NCI-H2107 treated with DMSO at 0.1 percent for 48 hours (cell line): ENCODE data around the gene COG4.

ENCODE experiments used
- DNase-seq: peaks from one replicate; lab custom pipeline; 2025; ENCODE audit not compliant: unreplicated experiment; lab: John Stamatoyannopoulos, UW

The COG4 gene

DNA sequence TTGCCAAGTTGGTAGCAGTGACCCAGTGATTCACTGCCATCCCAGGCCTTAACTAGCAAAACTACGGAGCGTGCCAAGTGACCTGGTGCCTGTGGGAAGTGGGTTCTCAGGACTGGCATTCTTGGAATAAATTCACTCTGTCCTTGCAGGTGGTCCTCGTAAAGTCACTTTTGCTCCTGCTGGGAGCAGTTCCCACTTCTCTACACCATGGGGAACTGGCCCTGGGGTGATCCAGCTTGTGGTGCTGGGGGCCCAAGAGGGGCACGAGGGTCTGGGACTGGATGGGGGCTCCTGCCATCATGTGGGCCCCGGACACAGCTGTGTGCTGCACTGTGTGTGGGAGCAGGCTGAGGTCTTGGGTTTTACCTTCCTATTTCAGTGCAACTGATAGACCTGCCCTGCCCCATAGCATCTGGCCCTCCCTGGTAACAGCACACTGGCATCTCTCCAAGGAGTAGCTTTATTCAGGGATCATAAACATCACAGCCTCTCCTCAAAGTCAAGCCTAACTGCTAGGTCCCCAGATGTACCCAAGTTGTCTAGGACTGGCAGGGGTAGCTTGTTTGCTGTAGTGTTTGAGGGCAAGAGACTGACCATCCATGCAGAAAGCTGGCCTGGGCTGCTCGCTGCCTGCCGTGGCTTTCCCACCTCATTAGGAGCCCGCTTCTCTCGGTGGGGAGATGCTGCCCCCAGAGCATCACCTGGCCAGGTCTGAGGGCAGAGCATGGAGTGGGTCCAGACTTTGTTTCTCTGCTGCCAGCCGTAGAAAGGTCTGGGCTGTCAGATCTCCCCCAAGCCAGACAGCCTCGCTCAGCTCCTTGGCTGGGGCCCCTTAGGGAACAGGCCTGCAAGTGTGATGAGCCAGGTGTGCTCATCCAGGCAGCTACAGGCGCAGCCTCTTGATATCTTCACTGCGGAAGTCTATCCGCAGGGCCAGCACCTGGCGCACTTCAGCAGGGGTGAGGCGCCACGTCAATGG lies 42.9 kb downstream of the COG4 start:
- no peak for DNase-seq

DNA sequence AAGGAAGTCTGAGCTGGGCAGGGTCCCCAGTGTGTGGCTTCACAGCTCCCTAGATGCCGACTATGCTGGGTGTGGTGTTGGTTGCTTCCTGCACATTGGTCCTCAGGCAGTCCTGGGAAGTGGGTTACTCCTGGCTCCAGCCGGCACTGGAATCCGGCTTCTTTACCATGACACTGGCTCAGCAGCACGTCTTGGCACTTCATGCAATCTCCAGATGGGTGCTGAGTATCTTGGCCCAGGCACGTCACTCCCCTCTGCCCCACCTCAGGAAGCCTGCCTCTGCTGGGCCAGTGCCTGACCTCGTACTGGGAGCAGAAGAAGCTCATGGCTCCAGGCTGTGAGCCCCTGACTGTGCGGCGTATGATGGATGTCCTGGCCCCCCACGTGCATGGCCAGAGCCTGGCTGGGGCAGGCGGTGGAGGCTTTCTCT lies 44.4 kb downstream of the COG4 start:
- no peak for DNase-seq

DNA sequence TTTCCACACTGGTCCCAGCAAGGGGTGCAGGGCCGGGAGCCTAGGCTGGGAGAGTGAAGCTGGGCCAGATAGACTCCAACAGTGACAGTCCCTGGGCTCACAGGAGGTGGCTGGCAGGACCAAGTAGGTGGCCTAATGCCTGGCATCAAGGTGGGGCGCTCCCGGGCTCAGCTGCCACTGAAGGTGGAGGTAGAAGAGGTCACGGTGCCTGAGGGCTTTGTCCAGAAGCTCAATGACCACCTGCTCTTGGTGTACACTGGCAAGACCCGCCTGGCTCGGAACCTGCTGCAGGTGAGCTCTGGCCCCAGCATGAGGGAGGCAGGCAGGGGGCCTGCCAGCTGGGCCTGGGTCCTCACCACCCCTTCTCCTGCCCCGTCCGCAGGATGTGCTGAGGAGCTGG lies 45.2 kb downstream of the COG4 start:
- DNase-seq, result no peak

DNA sequence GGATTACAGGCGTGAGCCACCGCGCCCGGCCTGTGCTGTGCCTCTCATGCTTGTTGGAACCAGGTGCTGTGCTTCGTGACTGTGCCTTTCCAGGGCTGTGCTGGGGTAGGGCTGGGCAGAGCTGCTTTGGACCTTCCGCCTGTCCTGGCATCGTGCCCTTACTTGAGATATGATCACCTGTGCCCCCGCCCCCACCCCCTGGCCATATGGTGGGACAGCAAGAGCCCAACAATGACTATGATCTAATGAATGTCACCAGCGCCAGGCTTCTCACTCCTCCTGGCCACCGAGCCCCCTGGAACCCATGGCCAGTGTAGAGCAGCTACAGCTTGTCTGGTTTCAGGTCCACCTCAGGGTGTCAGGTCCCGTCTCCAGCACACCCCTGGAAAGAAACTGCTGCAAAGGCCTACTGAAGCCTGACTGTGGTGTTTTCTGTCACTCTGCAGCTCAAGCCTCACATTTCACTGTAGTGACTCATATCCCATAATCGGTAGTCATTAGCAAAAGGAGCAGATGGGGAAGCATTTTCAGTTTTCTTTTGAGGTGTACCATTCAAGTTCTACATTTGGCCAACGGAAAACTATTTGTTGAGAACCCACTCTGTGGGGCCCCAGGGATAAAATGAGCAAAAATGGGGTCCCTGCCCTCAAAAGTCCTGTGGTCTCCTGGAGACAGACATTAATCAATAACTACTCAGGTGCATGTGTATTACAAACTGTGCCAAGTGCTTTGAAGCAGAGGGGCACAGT lies 46.9 kb downstream of the COG4 start:
- DNase-seq, result peak; percentile 6

DNA sequence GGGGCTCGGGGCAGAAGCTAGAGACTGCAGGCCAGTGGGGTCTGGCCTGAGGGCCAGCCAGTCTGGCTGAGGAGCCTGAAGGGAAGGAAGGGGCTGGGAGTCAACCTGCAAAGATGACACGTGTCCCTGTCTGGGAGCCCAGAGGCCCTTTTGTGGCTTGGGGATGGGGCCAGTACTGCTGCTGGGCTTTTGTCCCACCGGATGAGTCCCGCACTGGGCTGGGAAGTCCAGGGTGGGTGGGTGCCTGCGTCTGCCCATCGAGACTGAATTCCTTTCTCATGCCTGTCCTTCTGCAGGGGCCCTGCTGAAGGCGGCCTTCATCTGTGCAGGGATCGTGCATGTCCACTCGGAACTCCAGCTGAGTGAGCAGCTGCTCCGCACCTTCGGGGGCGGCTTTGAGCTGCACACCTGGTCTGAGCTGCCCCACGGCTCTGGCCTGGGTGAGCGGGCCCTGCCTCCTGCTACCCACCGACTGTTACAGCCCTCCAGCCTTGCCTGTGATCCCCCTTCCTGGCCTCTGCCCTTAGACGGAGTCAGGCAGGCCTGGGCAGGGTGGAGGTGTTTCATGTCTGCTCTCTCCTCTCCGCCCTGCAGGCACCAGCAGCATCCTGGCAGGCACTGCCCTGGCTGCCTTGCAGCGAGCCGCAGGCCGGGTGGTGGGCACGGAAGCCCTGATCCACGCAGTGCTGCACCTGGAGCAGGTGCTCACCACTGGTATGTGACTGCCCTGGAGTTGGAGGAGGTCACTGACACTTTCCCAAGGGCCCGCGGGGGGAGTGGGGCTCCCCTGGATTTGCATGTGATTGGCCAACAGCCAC lies 48.1 kb downstream of the COG4 start:
- DNase-seq, result no peak

DNA sequence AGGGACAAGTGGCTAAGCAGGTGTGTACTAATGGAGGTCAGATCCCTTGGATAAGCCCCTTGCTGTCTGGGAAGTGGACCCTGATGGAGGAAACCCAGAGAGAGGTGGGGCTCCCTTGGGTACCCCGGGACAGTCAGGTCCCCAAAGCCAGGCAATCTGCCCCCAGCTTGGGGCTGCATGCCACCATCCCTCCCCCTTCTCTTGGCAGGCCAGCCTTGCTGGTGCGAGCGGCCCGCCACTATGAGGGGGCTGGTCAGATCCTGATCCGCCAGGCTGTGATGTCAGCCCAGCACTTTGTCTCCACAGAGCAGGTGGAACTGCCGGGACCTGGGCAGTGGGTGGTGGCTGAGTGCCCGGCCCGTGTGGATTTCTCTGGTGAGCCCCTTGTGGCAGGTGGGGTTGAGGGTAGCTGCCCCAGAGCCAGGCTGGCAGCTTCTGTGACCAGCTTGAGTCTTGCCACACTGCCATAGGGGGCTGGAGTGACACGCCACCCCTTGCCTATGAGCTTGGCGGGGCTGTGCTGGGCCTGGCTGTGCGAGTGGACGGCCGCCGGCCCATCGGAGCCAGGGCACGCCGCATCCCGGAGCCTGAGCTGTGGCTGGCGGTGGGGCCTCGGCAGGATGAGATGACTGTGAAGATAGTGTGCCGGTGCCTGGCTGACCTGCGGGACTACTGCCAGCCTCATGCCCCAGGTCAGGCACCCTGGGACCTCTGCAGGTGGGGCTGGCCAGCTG lies 48.9 kb downstream of the COG4 start:
- no peak for DNase-seq

DNA sequence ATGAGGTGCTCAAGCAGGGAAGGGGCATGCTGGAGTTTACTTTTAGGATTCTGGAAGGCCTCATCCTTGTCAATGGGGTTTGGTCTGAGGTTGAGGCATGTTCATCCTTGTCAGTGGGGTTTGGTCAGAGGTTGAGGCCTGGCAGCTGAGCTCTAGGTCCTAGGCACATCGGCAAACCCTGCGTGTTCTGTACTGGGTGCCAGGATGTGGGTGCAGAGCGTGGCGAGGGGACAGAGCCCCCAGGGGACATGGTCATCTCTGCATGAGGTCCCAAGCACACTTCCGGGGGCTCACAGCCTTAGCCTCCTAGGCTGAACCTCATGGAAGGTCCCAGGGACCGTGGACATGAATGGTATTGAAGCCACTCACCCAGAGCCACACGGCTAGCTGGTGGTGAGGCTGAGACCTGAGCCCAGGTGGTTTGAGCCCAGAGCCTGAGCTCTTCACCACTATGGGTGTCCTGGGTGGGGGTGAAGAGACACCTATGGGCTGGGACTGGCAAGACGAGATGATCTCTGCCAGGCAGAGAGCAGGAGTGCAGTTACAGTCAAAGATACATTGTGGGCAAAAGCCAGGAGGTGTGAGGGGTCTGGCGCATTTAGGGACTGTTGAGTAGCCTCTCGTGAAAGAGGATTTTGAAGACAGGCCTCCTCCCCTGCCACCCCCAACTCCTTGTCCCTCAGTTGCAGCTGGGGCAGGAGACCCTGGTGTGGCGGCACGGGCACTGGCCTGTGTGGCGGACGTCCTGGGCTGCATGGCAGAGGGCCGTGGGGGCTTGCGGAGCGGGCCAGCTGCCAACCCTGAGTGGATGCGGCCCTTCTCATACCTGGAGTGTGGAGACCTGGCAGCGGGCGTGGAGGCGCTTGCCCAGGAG lies 49.7 kb downstream of the COG4 start:
- DNase-seq, result no peak

DNA sequence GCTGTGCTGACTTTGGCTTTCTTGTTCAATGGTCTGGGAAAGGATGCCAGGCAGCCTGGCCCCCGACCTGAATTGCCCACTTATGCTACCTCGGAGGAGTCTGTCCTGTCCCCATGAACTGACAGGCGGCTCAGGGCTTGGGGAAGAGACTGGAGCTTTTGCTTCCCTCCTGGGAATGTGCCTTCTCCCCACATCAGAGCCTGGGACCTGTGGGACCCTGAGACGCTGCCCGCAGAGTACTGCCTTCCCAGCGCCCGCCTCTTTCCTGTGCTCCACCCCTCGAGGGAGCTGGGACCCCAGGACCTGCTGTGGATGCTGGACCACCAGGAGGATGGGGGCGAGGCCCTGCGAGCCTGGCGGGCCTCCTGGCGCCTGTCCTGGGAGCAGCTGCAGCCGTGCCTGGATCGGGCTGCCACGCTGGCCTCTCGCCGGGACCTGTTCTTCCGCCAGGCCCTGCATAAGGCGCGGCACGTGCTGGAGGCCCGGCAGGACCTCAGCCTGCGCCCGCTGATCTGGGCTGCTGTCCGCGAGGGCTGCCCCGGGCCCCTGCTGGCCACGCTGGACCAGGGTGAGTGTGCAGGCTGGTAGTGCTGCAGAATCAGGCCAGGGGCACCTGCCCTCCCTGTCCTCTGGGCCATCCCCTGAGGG lies 50.4 kb downstream of the COG4 start:
- no peak for DNase-seq

DNA sequence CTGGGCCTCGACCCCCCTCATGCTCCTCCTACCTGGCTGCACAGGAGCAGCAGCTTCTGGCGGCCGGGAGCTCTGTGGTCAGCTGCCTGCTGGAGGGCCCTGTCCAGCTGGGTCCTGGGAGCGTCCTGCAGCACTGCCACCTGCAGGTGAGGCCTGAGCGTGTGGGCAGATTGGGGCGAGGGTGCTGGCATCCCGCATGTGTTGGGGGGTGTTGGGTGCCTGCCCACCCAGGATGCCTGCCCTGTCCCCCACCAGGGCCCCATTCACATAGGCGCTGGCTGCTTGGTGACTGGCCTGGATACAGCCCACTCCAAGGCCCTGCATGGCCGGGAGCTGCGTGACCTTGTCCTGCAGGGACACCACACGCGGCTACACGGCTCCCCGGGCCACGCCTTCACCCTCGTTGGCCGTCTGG lies 52.4 kb downstream of the COG4 start:
- no peak for DNase-seq

DNA sequence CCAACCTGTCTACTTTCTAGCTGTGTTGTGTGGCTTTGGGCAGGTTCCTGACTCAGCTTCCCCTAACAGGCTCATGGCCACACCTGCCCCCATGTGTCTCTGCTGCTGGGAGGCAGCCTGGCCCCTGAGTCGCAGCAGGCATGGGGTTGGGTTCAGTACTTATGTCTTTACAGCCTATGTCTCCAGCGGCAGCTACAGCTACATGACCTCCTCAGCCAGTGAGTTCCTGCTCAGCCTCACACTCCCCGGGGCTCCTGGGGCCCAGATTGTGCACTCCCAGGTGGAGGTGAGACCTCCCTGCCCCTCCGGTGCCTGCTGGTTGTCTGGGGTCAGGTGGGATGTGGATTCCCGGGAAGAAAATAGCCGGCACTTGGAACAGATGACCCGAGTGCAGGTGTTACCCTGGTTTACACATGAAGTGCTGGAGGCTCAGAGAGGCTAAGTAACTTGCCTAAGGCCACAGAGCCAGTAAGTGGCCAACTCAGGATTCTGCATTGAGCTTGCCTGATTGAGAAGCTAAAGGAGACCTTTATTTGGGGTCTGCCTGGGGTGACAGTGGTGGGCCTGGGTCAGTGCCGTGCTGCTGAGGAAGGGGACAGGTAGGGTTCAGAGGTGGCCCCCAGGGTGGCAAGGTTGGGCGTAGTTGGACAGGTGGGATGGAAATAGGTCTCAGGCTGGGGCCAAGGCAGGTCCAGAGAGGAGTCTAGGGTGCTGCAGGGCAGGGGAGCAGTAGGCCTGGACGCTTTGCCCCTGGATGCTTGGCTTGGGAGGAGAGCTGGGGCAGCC lies 53.0 kb downstream of the COG4 start:
- DNase-seq, result no peak

DNA sequence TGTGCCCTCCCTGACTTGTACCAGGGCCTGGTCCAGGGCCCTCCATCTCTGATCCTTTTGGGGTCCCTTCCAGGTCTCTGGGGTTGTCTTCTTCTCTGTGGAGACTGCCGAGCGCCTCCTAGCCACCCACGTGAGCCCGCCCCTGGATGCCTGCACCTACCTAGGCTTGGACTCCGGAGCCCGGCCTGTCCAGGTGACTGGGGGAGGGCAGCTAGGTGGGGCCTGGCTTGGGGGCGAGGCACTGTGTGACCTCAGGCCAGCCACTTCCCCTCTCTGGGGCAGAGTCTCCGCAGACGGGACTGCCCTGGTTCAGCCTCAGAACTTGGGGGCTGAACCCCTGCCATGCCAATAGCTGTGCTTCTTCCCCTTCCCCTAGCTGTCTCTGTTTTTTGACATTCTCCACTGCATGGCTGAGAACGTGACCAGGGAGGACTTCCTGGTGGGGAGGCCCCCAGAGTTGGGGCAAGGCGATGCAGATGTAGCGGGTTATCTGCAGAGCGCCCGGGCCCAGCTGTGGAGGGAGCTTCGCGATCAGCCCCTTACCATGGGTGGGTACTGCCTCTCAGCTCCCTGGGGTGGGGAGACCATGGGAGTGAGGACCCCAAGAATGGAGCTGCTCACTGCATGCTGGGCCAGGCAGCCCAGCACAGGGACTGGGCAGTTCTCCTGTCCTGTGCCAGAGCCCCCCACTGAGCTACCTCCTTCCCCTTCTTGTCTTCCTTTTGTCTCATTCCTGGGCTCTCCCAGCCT lies 54.4 kb downstream of the COG4 start:
- DNase-seq, result no peak

DNA sequence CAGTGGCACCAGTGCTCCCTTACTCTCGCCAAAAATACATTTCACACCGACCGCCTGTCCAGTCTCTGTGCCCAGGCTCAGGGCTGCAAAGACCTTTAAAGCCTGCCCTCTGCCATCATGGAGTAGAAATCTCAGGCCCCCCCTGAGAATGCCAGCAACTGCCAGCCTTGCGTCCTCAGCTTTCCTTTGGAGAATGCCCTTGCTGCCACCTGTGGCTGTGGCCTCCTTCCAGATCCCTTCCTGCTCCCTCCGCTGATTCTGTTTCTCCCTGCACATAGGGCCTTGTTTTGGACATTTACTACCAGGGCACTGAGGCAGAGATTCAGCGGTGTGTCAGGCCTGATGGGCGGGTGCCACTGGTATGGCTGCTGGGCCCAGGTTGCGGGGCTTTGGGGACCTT lies 55.7 kb downstream of the COG4 start:
- DNase-seq, result no peak

DNA sequence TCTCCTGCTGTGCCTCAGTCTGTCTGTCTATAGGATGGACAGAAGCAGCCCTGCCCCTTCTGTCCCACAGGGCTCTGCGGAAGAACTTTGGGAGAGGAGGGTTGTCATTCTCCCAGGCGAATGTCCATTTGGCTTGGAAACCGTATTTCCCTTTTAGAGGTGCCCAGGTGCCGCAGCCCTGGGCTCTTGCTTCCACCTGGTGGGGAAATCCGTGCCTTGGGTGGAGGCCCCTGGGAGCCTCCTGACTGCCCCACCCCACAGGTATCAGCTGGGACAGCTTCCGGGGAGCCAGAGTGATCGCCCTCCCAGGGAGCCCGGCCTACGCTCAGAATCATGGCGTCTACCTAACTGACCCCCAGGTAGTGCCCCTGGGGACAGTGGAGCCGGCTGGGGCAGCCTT lies 56.2 kb downstream of the COG4 start:
- DNase-seq, result no peak

DNA sequence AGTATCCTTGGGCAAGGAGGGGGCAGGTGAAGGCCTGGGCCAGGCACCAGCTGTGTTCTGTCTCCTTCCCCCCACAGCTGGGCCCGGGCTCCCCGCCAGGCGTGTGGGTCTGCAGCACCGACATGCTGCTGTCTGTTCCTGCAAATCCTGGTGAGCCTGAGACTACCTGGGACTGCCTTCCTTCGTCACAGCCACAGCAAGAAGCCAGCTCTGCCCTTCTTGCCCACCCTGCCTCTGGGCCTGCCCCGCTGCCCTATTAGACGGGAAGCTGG lies 56.6 kb downstream of the COG4 start:
- DNase-seq, result no peak

DNA sequence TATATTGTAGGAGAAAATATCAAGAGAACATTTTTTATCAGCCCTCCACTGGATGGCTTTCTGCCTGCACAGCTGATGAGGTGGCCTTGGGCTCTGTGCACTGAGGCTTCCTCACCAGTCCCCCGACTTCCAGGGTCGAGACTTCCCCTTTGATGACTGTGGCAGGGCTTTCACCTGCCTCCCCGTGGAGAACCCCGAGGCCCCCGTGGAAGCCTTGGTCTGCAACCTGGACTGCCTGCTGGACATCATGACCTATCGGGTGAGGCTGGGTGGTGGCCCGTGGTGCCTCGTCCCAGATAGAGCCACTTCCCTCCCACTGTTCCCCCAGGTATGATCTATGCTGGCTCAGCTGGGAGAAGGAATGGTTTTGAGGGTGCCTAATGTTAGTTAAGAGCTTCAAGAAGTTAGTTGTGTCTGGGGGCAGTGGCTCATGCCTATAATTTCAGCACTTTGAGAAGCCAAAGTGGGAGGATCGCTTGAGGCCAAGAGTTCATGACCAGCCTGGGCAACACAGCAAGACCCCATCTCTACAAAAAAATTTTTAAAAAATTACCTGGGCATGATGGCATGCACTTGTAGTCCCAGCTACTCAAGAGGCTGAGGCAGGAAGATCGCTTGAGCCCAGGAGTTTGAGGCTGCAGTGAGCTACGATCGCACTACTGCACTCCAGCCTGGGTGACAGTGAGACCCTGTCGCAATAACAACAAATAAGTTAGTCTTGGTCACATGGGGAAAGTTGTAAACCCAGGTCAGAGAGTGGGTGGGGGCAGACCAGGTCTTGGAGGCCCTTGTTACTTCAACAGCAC lies 57.2 kb downstream of the COG4 start:
- DNase-seq, result no peak

DNA sequence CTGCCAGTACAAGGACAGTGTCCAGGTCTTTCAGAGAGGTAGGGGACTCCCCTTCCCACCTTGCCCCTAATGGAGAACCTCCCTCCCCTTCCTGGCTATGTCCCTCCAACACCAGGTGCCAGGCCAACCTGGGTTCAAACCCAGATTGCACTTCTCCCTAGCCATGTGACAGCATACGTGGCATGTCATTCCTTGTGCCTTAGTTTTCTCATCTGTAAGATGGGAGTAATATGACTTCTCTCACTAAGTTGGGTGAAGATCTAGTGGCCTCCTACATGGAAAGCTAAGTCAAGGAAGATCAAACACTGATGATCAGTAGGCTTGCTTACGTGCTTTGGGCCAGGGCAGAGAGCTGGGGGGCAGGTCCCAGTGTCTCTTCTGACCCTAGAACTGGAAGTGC lies 60.1 kb downstream of the COG4 start:
- DNase-seq, result no peak

DNA sequence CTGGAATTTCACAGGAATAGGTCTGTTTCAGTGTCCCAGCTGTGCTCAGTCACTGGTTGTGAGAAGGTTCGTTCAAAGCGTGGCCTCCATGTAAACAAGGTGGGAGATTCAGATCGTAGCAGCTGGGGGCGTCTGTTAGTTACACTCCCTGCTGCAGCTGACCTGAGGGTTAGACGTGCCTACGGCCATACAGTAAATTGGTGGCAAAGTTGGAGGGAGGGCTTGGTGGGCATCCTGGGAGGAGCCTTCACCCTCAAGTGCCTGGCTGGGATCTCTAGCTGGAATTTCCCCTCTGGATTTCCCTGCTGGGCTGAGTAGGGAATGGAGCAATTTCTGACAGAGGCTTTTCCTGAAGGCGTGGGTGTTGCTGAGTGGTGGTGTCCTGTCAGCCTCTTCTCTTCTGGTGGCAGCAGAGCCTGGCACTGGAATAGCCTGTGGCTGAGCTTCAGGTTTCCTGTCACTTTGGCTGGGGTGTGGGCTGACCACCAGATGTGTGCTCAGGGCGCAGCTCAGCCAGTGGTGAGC lies 62.6 kb downstream of the COG4 start:
- no peak for DNase-seq
